Spinal cord (tissue), 10 donors: ENCODE measurements around the gene KPNB1. TPM values are rescaled to one million over a fixed set of nuclear protein-coding genes. Genes with fewer than 3 reads are reported as not detected.

Source experiments
- DNase-seq, 6 donors: peaks; one replicate each; pipeline versions ENCODE4 v3.0.0 to v3.0.0-alpha.2; 2013 to 2015; ENCODE audit warnings: low spot score in 6 of 6, low read depth in 4 of 6
- H3K27ac ChIP-seq: one replicate; pipeline ENCODE4 v1.5.1; 2013; ENCODE audit warnings: low read depth, low read length, control low read depth
- H3K27me3 ChIP-seq: one replicate; pipeline ENCODE4 v1.6.1; 2013; ENCODE audit warnings: low read length; ENCODE audit not compliant: control insufficient read depth, insufficient read depth
- H3K36me3 ChIP-seq: one replicate; pipeline ENCODE4 v1.6.1; 2013; ENCODE audit warnings: low read length; ENCODE audit not compliant: control insufficient read depth, insufficient read depth
- H3K4me1 ChIP-seq: one replicate; pipeline ENCODE4 v1.6.1; 2013; ENCODE audit warnings: low read length; ENCODE audit not compliant: control insufficient read depth, insufficient read depth
- H3K4me3 ChIP-seq: one replicate; pipeline ENCODE4 v1.5.1; 2013; ENCODE audit warnings: low read depth, low read length, control low read depth
- H3K9me3 ChIP-seq: one replicate; pipeline ENCODE4 v1.6.1; 2013; ENCODE audit warnings: low read length; ENCODE audit not compliant: control insufficient read depth, insufficient read depth
- WGBS: methylation state at CpG from one replicate; pipeline ENCODE4 v1.1.5; 2013; ENCODE audit warnings: missing lambda C conversion rate; ENCODE audit not compliant: insufficient coverage; 5-methylcytosine and 5-hydroxymethylcytosine counted together
- polyA plus RNA-seq, 2 donors: library from polyadenylated mRNA; unstranded; fragments of 120-200 nt; gene quantifications; one replicate each; pipeline ENCODE4 v1.2.1, GENCODE V29; 2013; ENCODE audit not compliant: insufficient read length in 2 of 2
- small RNA-seq: library from RNA; depleted of rRNA; stranded (forward); fragments of <200 nt; gene quantifications from one replicate; pipeline ENCODE3, GENCODE V24; 2014; ENCODE audit warnings: low replicate concordance
- total RNA-seq, 2 donors: library from RNA; depleted of rRNA in 1 of 2; stranded (reverse); fragments of 120-200 nt in 1 of 2; fragments of >200 nt in 1 of 2; gene quantifications; one replicate each; pipeline versions ENCODE4 v1.2.3 to v1.2.4, GENCODE V29; 2013 to 2014
- donor health status: healthy.

The KPNB1 gene
- total and polyA plus RNA-seq, 4 donors = 152 to 185 (median 165) TPM

DNA sequence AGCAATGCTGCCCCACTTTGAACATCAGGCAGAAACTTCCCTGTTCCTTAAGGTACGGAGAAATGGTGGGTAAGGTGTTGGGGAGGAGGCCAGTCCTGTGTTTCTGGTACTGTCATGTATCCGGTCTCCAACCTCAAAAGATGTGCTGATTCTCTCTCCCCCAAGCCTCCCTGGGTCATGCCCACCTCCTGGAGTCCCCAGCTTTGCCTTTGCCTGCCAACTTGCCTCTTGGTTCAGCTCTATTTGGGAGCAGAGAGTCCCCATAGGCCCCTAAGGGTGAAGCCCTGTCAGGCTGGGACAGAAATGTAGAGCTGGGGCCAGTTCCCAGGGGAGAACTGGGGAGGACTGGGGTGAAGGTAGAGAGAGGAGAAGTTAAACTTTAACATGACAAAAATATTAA, 81.7 kb downstream of the KPNB1 start:
- no peak for DNase-seq
- H3K27me3 ChIP-seq = peaks cover 49% of the 10 kb centered on the region
- no peak overlapping the region for H3K4me3 ChIP-seq
- H3K27ac ChIP-seq = no peak overlapping the region
- no peaks in the 10 kb centered on the region for H3K36me3 ChIP-seq
- H3K9me3 ChIP-seq = no peaks in the 10 kb centered on the region
- H3K4me1 ChIP-seq = peaks cover 26% of the 10 kb centered on the region
- WGBS = no CpG with 5 or more reads among the region's 2 CpGs

- WGBS = 44% methylated on average over 12 of the region's 12 CpGs
Observed at GRCh38 chr17:47732399-47733046, 82.8 kb downstream of the KPNB1 start.

GRCh38 chr17:47733047-47733673, 83.4 kb downstream of the KPNB1 start, which contains the start of gene TBX21:
Gene TBX21 (plus strand): TSS chr17:47733236. CDS start chr17:47733455, 219 bp downstream.
- Histone ChIP-seq H3K4me3 (no peak within 1 kb of the TSS), H3K4me1 (peaks cover 14% of the 10 kb centered on the region), H3K36me3 (no peaks in the 10 kb centered on the region), H3K27ac (no peak within 1 kb of the TSS), H3K27me3 (peaks cover 54% of the 10 kb centered on the region), H3K9me3 (no peaks in the 10 kb centered on the region)
- under 1% methylated on average over 73 of the region's 73 CpGs for WGBS
- DNase-seq = peak in 3 of 6 donors; percentile 23 to 70 (median 66)

More at GRCh38 chr17:47732399-47733046, 82.8 kb downstream of the KPNB1 start:
- H3K4me1 ChIP-seq = peaks cover 17% of the 10 kb centered on the region
- DNase-seq = no peak
- no peaks in the 10 kb centered on the region for H3K9me3 ChIP-seq
- no peak overlapping the region for H3K27ac ChIP-seq
- peaks cover 54% of the 10 kb centered on the region for H3K27me3 ChIP-seq
- no peak overlapping the region for H3K4me3 ChIP-seq
- H3K36me3 ChIP-seq = no peaks in the 10 kb centered on the region

DNA sequence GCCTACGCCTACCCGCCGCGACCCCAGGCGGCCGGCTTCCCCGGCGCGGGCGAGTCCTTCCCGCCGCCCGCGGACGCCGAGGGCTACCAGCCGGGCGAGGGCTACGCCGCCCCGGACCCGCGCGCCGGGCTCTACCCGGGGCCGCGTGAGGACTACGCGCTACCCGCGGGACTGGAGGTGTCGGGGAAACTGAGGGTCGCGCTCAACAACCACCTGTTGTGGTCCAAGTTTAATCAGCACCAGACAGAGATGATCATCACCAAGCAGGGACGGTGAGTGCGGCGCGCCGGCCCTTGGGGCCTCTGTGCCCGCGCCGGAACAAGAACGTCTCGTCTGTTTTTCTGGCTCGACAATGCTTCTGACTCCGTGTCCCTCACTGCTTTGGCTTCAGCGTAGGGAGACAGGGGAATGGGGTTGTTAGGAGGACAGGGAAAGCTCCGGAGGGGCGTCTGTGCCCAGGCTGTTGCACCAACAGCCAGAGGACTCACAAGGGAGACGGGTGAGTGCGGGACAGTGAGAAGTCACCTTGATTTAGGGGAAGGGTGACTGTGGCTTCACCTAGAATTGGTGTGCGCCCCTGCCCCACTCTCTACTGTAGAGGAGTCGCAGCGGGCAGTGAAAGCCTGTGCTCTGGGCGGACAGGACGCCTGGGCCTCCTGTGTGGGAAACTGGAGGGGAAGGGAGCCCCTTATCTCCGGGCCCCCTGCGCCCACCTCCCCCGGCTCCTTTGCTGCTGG, 84.1 kb downstream of the KPNB1 start:
- Histone ChIP-seq H3K27ac (no peak overlapping the region), H3K4me3 (no peak overlapping the region), H3K27me3 (peaks cover 54% of the 10 kb centered on the region), H3K4me1 (peaks cover 14% of the 10 kb centered on the region), H3K9me3 (no peaks in the 10 kb centered on the region), H3K36me3 (no peaks in the 10 kb centered on the region)
- no peak for DNase-seq
- WGBS = 7% methylated on average over 60 of the region's 60 CpGs

GRCh38 chr17:47735139-47735464, 85.4 kb downstream of the KPNB1 start:
- H3K27me3 ChIP-seq = peaks cover 54% of the 10 kb centered on the region
- H3K4me3 ChIP-seq = no peak overlapping the region
- H3K36me3 ChIP-seq = no peaks in the 10 kb centered on the region
- H3K4me1 ChIP-seq = peaks cover 14% of the 10 kb centered on the region
- 76% methylated on average over 3 of the region's 3 CpGs for WGBS
- H3K27ac ChIP-seq = no peak overlapping the region
- no peak for DNase-seq
- H3K9me3 ChIP-seq = no peaks in the 10 kb centered on the region

Small RNA genes within 50 kb of the gene (small RNA-seq; reads per million reads assigned to genes)
- gene AC015674.1 = not detected

Other genes starting within 250 kb of the KPNB1 start
- gene NPEPPS, start 118.8 kb upstream of the KPNB1 start, total RNA-seq = 100 to 1,000 TPM; 111 to 192 TPM
- gene NPEPPS, start 118.8 kb upstream of the KPNB1 start, polyA plus RNA-seq = 100 to 1,000 TPM; 179 to 195 TPM
- 10 to 100 TPM; 10.4 to 11.5 TPM for gene TBKBP1, start 44.2 kb downstream of the KPNB1 start, total RNA-seq
- 10 to 100 TPM; 46.2 to 62.8 TPM for gene TBKBP1, start 44.2 kb downstream of the KPNB1 start, polyA plus RNA-seq
- under 1 TPM; 0.17 to 0.20 TPM for gene TBX21, start 83.3 kb downstream of the KPNB1 start, total RNA-seq
- under 1 TPM; 0.32 to 0.36 TPM for gene TBX21, start 83.3 kb downstream of the KPNB1 start, polyA plus RNA-seq
- 10 to 100 TPM in 1 of 2 donors, 1 to 10 TPM in 1; 7.1 to 12.5 TPM for gene OSBPL7, start 171.9 kb downstream of the KPNB1 start, total RNA-seq
- gene OSBPL7, start 171.9 kb downstream of the KPNB1 start, polyA plus RNA-seq = 10 to 100 TPM; 23.1 to 25.6 TPM
- gene MRPL10, start 181.6 kb downstream of the KPNB1 start, total RNA-seq = 10 to 100 TPM; 10.6 to 30.0 TPM
- 10 to 100 TPM; 37.6 to 40.8 TPM for gene MRPL10, start 181.6 kb downstream of the KPNB1 start, polyA plus RNA-seq
- 1 to 10 TPM in 1 of 2 donors, under 1 TPM in 1; 0.40 to 3.4 TPM for gene LRRC46, start 181.8 kb downstream of the KPNB1 start, total RNA-seq
- gene LRRC46, start 181.8 kb downstream of the KPNB1 start, polyA plus RNA-seq = 10 to 100 TPM in 1 of 2 donors, 1 to 10 TPM in 1; 8.9 to 13.1 TPM
- 10 to 100 TPM; 13.7 to 44.2 TPM for gene SCRN2, start 191.4 kb downstream of the KPNB1 start, total RNA-seq
- 10 to 100 TPM; 31.5 to 35.9 TPM for gene SCRN2, start 191.4 kb downstream of the KPNB1 start, polyA plus RNA-seq
- under 1 TPM; 0.22 to 0.30 TPM for gene SP6, start 201.2 kb downstream of the KPNB1 start, total RNA-seq
- gene SP6, start 201.2 kb downstream of the KPNB1 start, polyA plus RNA-seq = under 1 TPM; 0.51 to 0.92 TPM
- gene SP2, start 246.3 kb downstream of the KPNB1 start, total RNA-seq = 1 to 10 TPM; 1.6 to 3.3 TPM
- 10 to 100 TPM; 25.5 to 25.9 TPM for gene SP2, start 246.3 kb downstream of the KPNB1 start, polyA plus RNA-seq